Ovary (tissue), 3 donors: ENCODE measurements around the gene PPP1CA.

Source experiments
- CTCF ChIP-seq, 3 donors: fragments of 450-650 bp in 2 of 3; fragments of 200-600 bp in 1 of 3; IDR thresholded peaks; one replicate each; pipeline versions ENCODE4 v1.5.1 to v1.8.0; 2016 to 2022; ENCODE audit warnings: antibody characterized with exemption in 3 of 3, mild to moderate bottlenecking in 1 of 3
- POLR2A ChIP-seq: fragments of 450-650 bp; IDR thresholded peaks from one replicate; pipeline ENCODE4 v1.6.1; 2017; ENCODE audit warnings: antibody characterized with exemption, mild to moderate bottlenecking, moderate library complexity
- donor health status: DM: no; HTN: no; CAD: no.

GRCh38 chr11:67389477-67389876, 12.2 kb downstream of the PPP1CA start:
- TF ChIP-seq CTCF (IDR thresholded peaks at IDR 0.05) (peak in 1 of 3 donors; percentile 17), POLR2A (no peak)
